Chondrocyte (in vitro differentiated cells): ENCODE data around the gene GABRG3. TPM values are rescaled to one million over a fixed set of nuclear protein-coding genes. Genes with fewer than 3 reads are reported as not detected.

Experiments
- DNase-seq: peaks from one replicate; pipeline ENCODE4 v3.0.0; 2021; ENCODE audit warnings: mixed read lengths, low spot score
- H3K27ac Mint-ChIP-seq: one replicate; pipeline ENCODE4 v1.8.0; 2021; ENCODE audit warnings: mild to moderate bottlenecking, moderate library complexity, mixed read lengths; ENCODE audit not compliant: unreplicated experiment
- H3K27me3 Mint-ChIP-seq: 2 replicates; pipeline ENCODE4 v1.8.0; 2021; ENCODE audit warnings: low read depth, mixed read lengths
- H3K36me3 Mint-ChIP-seq: 2 replicates; pipeline ENCODE4 v1.8.0; 2021; ENCODE audit warnings: low read depth, mixed read lengths
- H3K4me1 Mint-ChIP-seq: 2 replicates; pipeline ENCODE4 v1.8.0; 2021; ENCODE audit warnings: low read depth, mild to moderate bottlenecking, mixed read lengths
- H3K4me3 Mint-ChIP-seq: one replicate; pipeline ENCODE4 v1.8.0; 2021; ENCODE audit warnings: mild to moderate bottlenecking, moderate library complexity, mixed read lengths; ENCODE audit not compliant: unreplicated experiment
- H3K9me3 Mint-ChIP-seq: 2 replicates; pipeline ENCODE4 v1.8.0; 2021; ENCODE audit warnings: low read depth, mixed read lengths
- CTCF ChIP-seq: fragments of 200-600 bp; sonication (generic); IDR thresholded peaks from 2 replicates; pipeline ENCODE4 v1.5.0; 2021; ENCODE audit warnings: antibody characterized with exemption, mild to moderate bottlenecking, moderate library complexity
- total RNA-seq: library from RNA; stranded (reverse); gene quantifications from 3 replicates; pipeline ENCODE4 v1.2.1, GENCODE V29; 2021

The GABRG3 gene
- total RNA-seq, 1 donor from 2014 or later = not detected

- Mint-ChIP-seq H3K36me3 (no peaks in the 10 kb centered on the region), H3K9me3 (no peaks in the 10 kb centered on the region), H3K4me3 (no peak overlapping the region), H3K4me1 (peaks cover 4% of the 10 kb centered on the region), H3K27ac (no peak overlapping the region), H3K27me3 (no peaks in the 10 kb centered on the region)
- no peak for DNase-seq
- no peak for TF ChIP-seq CTCF
Measured at GRCh38 chr15:27241943-27242342, 271.0 kb downstream of the GABRG3 start.

- Mint-ChIP-seq H3K9me3 (no peaks in the 10 kb centered on the region), H3K27me3 (no peaks in the 10 kb centered on the region), H3K27ac (no peak overlapping the region), H3K36me3 (no peaks in the 10 kb centered on the region), H3K4me3 (no peak overlapping the region), H3K4me1 (peaks cover 4% of the 10 kb centered on the region)
- TF ChIP-seq CTCF = no peak
- DNase-seq = no peak
Measured at GRCh38 chr15:27244047-27244446, 273.1 kb downstream of the GABRG3 start.

GRCh38 chr15:27248251-27248650 lies 277.3 kb downstream of the GABRG3 start:
- no peak overlapping the region for H3K27ac Mint-ChIP-seq
- H3K27me3 Mint-ChIP-seq = peaks cover 3% of the 10 kb centered on the region
- no peak overlapping the region for H3K4me3 Mint-ChIP-seq
- DNase-seq = no peak
- no peaks in the 10 kb centered on the region for H3K36me3 Mint-ChIP-seq
- H3K4me1 Mint-ChIP-seq = no peaks in the 10 kb centered on the region
- no peaks in the 10 kb centered on the region for H3K9me3 Mint-ChIP-seq
- TF ChIP-seq CTCF = no peak

- Mint-ChIP-seq H3K27me3 (peaks cover 3% of the 10 kb centered on the region), H3K4me1 (no peaks in the 10 kb centered on the region), H3K27ac (no peak overlapping the region), H3K36me3 (no peaks in the 10 kb centered on the region), H3K4me3 (no peak overlapping the region), H3K9me3 (no peaks in the 10 kb centered on the region)
- TF ChIP-seq CTCF = no peak
- DNase-seq = no peak
Measured at GRCh38 chr15:27249046-27249759, 278.2 kb downstream of the GABRG3 start.

- H3K27me3 Mint-ChIP-seq = peaks cover 3% of the 10 kb centered on the region
- TF ChIP-seq CTCF = no peak
- H3K36me3 Mint-ChIP-seq = no peaks in the 10 kb centered on the region
- no peaks in the 10 kb centered on the region for H3K9me3 Mint-ChIP-seq
- H3K27ac Mint-ChIP-seq = no peak overlapping the region
- no peak overlapping the region for H3K4me3 Mint-ChIP-seq
- no peaks in the 10 kb centered on the region for H3K4me1 Mint-ChIP-seq
- no peak for DNase-seq
Measured at GRCh38 chr15:27249760-27250109, 278.8 kb downstream of the GABRG3 start.
